Nephron progenitor cell (in vitro differentiated cells): ENCODE data around the gene RIPOR3.

Experiments used
- DNase-seq: peaks from one replicate; pipeline ENCODE4 v3.0.0; 2021
- H3K27ac Mint-ChIP-seq: 2 replicates; pipeline ENCODE4 v1.8.0; 2021; ENCODE audit warnings: mild to moderate bottlenecking, moderate library complexity, mixed read lengths
- H3K27me3 Mint-ChIP-seq: 2 replicates; pipeline ENCODE4 v1.8.0; 2021; ENCODE audit warnings: mild to moderate bottlenecking, low read depth, mixed read lengths; ENCODE audit not compliant: poor library complexity
- H3K36me3 Mint-ChIP-seq: 2 replicates; pipeline ENCODE4 v1.8.0; 2021; ENCODE audit warnings: low read depth, mixed read lengths
- H3K4me1 Mint-ChIP-seq: 2 replicates; pipeline ENCODE4 v1.8.0; 2021; ENCODE audit warnings: mixed read lengths
- H3K4me3 Mint-ChIP-seq: 2 replicates; pipeline ENCODE4 v1.8.0; 2021; ENCODE audit warnings: mild to moderate bottlenecking, moderate library complexity, mixed read lengths
- H3K9me3 Mint-ChIP-seq: 2 replicates; pipeline ENCODE4 v1.8.0; 2021; ENCODE audit warnings: mild to moderate bottlenecking, moderate library complexity, mixed read lengths
- CTCF ChIP-seq: fragments of 200-600 bp; sonication (generic); IDR thresholded peaks from 2 replicates; pipeline ENCODE4 v1.5.0; 2021; ENCODE audit warnings: antibody characterized with exemption

Gene RIPOR3

DNA sequence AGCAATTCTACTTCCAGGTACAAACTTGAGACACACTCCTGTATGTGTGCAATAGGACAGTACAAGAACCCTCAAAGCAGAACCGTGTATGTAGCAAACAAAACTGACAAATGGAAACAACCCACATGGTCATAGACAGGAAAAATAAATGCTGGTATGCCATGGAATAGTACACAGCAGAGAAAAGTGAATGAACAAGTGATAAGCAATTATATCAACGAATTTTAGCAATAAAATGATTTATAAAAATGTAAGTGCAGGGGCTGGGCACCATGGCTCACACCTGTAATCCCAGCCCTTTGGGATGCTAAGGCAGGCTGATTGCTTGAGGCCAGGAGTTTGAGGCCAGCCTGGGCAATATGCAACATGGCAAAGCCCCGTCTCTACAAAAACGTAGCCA, 9.3 kb downstream of the RIPOR3 start:
- H3K4me3 Mint-ChIP-seq = no peak overlapping the region
- peaks cover 6% of the 10 kb centered on the region for H3K27me3 Mint-ChIP-seq
- no peak for TF ChIP-seq CTCF
- no peak for DNase-seq
- H3K9me3 Mint-ChIP-seq = no peaks in the 10 kb centered on the region
- no peaks in the 10 kb centered on the region for H3K36me3 Mint-ChIP-seq
- H3K4me1 Mint-ChIP-seq = peaks cover 27% of the 10 kb centered on the region
- H3K27ac Mint-ChIP-seq = no peak overlapping the region

DNA sequence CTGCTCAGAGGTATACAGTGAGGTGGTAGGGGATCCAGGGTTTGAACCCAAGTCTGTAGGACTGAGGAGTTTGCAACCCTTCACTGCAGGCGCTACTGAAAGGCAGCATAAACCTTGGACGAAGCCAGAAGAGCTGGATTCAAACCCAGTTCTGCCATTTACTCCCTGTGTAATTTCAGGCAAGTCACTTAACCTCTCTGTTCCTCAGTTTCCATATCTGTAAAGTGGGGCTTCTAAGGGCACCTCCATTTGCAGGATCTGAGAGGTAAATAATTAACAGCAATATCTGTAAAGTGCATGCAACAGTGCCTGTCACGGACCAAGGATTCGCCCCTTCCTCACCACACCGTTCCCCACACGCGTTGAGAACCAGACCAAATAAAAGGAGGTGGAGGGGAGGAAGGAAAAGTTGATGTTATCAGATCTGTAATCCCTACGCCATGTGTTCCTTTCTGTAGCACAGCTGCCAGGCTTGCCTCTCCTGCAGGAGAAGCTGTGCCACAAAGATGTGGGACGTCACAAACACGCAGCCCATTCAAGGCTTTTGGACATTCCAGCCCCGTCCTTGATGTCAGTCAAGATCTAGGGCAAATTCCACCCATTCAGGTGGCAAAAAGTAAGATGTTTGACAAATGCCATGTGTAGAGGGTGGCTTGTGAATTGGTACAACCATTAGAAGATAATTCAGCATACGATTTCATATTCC, 9.8 kb downstream of the RIPOR3 start:
- TF ChIP-seq CTCF = no peak
- no peaks in the 10 kb centered on the region for H3K36me3 Mint-ChIP-seq
- peaks cover 23% of the 10 kb centered on the region for H3K4me1 Mint-ChIP-seq
- no peak for DNase-seq
- H3K27me3 Mint-ChIP-seq = peaks cover 4% of the 10 kb centered on the region
- H3K9me3 Mint-ChIP-seq = no peaks in the 10 kb centered on the region
- no peak overlapping the region for H3K4me3 Mint-ChIP-seq
- H3K27ac Mint-ChIP-seq = no peak overlapping the region

DNA sequence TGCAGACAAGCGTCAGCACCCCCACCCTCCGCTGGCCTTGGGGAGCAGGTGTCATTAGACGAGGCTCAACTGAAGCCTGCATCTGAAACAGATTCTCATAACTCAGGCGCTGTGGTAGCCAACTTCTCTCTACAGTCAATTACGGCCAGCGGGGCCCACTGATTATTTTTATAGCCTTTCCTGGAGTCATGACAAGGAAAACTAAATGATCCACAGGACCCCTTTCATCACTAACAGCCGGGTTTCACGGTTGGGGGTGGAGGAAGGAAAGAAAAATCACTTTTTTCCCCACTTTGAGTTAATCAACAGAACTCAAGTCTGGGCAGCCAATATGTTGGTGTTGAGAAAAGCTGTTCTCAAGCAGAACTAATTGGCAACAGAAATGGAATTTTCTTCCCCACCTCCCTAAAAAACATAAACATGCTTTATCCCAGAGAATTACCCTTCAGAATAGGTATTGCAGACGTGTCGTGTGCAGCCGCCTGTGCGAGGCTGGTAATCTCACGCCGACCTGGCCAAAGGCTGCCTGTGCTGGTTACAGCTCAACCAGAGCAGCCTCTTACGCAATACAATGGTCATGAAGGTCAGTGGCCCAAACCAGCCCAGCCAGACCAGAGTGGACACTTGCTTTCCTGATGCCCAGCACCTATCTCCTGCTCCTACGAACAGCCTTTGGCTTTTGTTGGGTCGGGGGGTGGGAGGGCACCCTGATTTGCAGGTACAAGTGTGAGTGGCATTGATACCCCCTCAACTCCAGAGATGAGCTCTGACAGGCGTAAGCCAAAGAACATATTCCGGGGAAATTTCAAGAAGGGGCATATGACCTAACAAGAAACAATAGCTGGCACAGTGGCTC, 11.0 kb downstream of the RIPOR3 start:
- H3K27ac Mint-ChIP-seq = peak overlapping the region; percentile 65
- peak; percentile 28 for DNase-seq
- no peaks in the 10 kb centered on the region for H3K36me3 Mint-ChIP-seq
- no peaks in the 10 kb centered on the region for H3K9me3 Mint-ChIP-seq
- peaks cover 30% of the 10 kb centered on the region for H3K4me1 Mint-ChIP-seq
- H3K27me3 Mint-ChIP-seq = peaks cover 4% of the 10 kb centered on the region
- H3K4me3 Mint-ChIP-seq = no peak overlapping the region
- no peak for TF ChIP-seq CTCF

- DNase-seq = no peak
- H3K36me3 Mint-ChIP-seq = no peaks in the 10 kb centered on the region
- H3K27me3 Mint-ChIP-seq = peaks cover 4% of the 10 kb centered on the region
- TF ChIP-seq CTCF = no peak
- no peak overlapping the region for H3K4me3 Mint-ChIP-seq
- peak overlapping the region; percentile 65 for H3K27ac Mint-ChIP-seq
- H3K9me3 Mint-ChIP-seq = no peaks in the 10 kb centered on the region
- peaks cover 30% of the 10 kb centered on the region for H3K4me1 Mint-ChIP-seq
These were observed 11.6 kb downstream of the RIPOR3 start for GRCh38 chr20:50679753-50680104.

DNA sequence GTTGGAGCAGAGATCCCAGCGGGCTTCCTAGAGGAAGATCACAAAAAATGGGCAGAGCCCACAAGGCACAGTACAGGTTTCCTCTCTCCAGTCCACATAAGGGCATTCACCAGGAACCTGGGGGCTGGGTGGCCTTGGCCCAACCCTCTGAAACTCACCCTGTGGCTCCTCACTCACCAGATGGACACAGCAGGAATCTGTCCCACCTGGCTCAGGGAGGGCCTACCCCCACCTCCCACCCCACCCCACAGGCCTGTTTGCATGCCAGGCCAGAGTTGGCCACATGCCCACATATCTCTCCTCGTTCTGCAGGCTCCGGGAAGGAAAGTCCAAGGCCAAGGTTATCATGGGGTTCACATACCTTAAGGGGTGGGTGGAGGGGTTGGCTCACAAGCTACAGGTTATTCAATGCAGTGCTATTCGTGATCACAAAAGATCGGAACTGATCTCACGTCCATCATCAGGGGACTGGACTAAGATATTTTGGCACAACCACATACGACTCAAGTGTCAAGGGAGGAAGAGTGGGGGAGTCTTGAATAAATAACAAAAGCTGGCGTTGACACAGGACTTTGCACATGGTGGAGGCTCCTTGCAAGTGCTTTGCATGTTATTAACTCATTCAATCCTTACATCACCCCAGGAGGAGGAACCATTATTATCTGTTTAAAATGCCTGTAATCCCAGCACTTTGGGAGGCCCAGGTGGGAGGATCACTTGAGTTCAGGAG, 13.0 kb downstream of the RIPOR3 start:
- no peak for DNase-seq
- Mint-ChIP-seq H3K27ac (peak overlapping the region; percentile 15), H3K4me1 (peaks cover 41% of the 10 kb centered on the region), H3K27me3 (peaks cover 8% of the 10 kb centered on the region), H3K9me3 (no peaks in the 10 kb centered on the region), H3K36me3 (no peaks in the 10 kb centered on the region), H3K4me3 (no peak overlapping the region)
- TF ChIP-seq CTCF = no peak
